Astrocyte (in vitro differentiated cells and primary cell): ENCODE results near the gene RPH3AL. TPM values are rescaled to one million over a fixed set of nuclear protein-coding genes. Genes with fewer than 3 reads are reported as not detected.

ENCODE experiments used
- DNase-seq: peaks from one replicate; pipeline ENCODE4 v3.0.0-alpha.2; 2010; ENCODE audit warnings: low read depth
- FAIRE-seq: peaks from 2 replicates; lab custom pipeline; 2011; peaks lifted over from hg19 to GRCh38; lab: Jason Lieb, UNC
- H2AFZ ChIP-seq: 2 replicates; pipeline ENCODE4 v1.6.0; 2012; ENCODE audit warnings: low read depth, low read length, inconsistent platforms
- H3K27ac ChIP-seq: 2 replicates; pipeline ENCODE4 v1.5.1; 2011; ENCODE audit warnings: low read depth, low read length, inconsistent platforms
- H3K27me3 ChIP-seq: 2 replicates; pipeline ENCODE4 v1.6.0; 2011; ENCODE audit warnings: low read length, inconsistent platforms; ENCODE audit not compliant: insufficient read depth
- H3K36me3 ChIP-seq: 2 replicates; pipeline ENCODE4 v1.5.1; 2011; ENCODE audit warnings: low read length, inconsistent platforms; ENCODE audit not compliant: insufficient read depth
- H3K4me1 ChIP-seq: 2 replicates; pipeline ENCODE4 v1.5.1; 2011; ENCODE audit warnings: low read length, inconsistent platforms; ENCODE audit not compliant: insufficient read depth
- H3K4me2 ChIP-seq: 2 replicates; pipeline ENCODE4 v1.6.0; 2012; ENCODE audit warnings: low read length, inconsistent platforms
- H3K4me3 ChIP-seq: 2 replicates; pipeline ENCODE4 v1.5.1; 2011; ENCODE audit warnings: low read depth, mild to moderate bottlenecking, low read length, inconsistent platforms; ENCODE audit not compliant: insufficient read depth
- H3K79me2 ChIP-seq: 2 replicates; pipeline ENCODE4 v1.6.0; 2012; ENCODE audit warnings: mild to moderate bottlenecking, low read length, inconsistent platforms; ENCODE audit not compliant: insufficient read depth
- H3K9ac ChIP-seq: 2 replicates; pipeline ENCODE4 v1.6.0; 2012; ENCODE audit warnings: mild to moderate bottlenecking, low read length, inconsistent platforms
- H3K9me3 ChIP-seq: 2 replicates; pipeline ENCODE4 v1.5.1; 2012; ENCODE audit warnings: low read depth, mild to moderate bottlenecking, low read length, inconsistent platforms; ENCODE audit not compliant: insufficient read depth
- H4K20me1 ChIP-seq: 2 replicates; pipeline ENCODE4 v1.6.0; 2012; ENCODE audit warnings: low read length, inconsistent platforms; ENCODE audit not compliant: insufficient read depth
- H3K27ac Mint-ChIP-seq: one replicate; pipeline ENCODE4 v1.8.0; 2021; ENCODE audit warnings: mild to moderate bottlenecking, mixed read lengths; ENCODE audit not compliant: unreplicated experiment
- H3K27me3 Mint-ChIP-seq: one replicate; pipeline ENCODE4 v1.8.0; 2021; ENCODE audit warnings: low read depth, mixed read lengths; ENCODE audit not compliant: unreplicated experiment
- H3K36me3 Mint-ChIP-seq: one replicate; pipeline ENCODE4 v1.8.0; 2021; ENCODE audit warnings: low read depth, mixed read lengths; ENCODE audit not compliant: unreplicated experiment
- H3K4me1 Mint-ChIP-seq: one replicate; pipeline ENCODE4 v1.8.0; 2021; ENCODE audit warnings: low read depth, mixed read lengths; ENCODE audit not compliant: unreplicated experiment
- H3K4me3 Mint-ChIP-seq: one replicate; pipeline ENCODE4 v1.8.0; 2021; ENCODE audit warnings: mild to moderate bottlenecking, moderate library complexity, mixed read lengths; ENCODE audit not compliant: unreplicated experiment
- H3K9me3 Mint-ChIP-seq: one replicate; pipeline ENCODE4 v1.8.0; 2021; ENCODE audit warnings: mild to moderate bottlenecking, mixed read lengths; ENCODE audit not compliant: unreplicated experiment
- CTCF ChIP-seq: IDR thresholded peaks from 2 replicates; pipeline ENCODE4 v1.5.1; 2011; ENCODE audit warnings: low read depth, mild to moderate bottlenecking, inconsistent platforms, low read length, moderate library complexity; ENCODE audit not compliant: insufficient read depth
- EZH2 ChIP-seq: IDR thresholded peaks from 2 replicates; pipeline ENCODE4 v1.6.1; 2012; ENCODE audit warnings: mild to moderate bottlenecking, low read length, inconsistent platforms; ENCODE audit not compliant: insufficient read depth
- total RNA-seq: library from RNA; stranded (reverse); gene quantifications from 2 replicates; pipeline ENCODE4 v1.2.1, GENCODE V29; 2021

Gene RPH3AL
- total RNA-seq, 1 donor from 2014 or later = 3.7 TPM

- H3K4me1 Mint-ChIP-seq = peaks cover 14% of the 10 kb centered on the region
- Histone ChIP-seq H2AFZ (no peak overlapping the region), H3K4me2 (no peak overlapping the region), H3K79me2 (no peaks in the 10 kb centered on the region), H4K20me1 (no peaks in the 10 kb centered on the region), H3K36me3 (no peaks in the 10 kb centered on the region), H3K27me3 (no peaks in the 10 kb centered on the region), H3K9me3 (no peaks in the 10 kb centered on the region), H3K4me1 (peaks cover 7% of the 10 kb centered on the region), H3K9ac (no peak overlapping the region), H3K27ac (no peak overlapping the region), H3K4me3 (no peak overlapping the region)
- no peaks in the 10 kb centered on the region for H3K27me3 Mint-ChIP-seq
- H3K4me3 Mint-ChIP-seq = no peak overlapping the region
- no peak overlapping the region for H3K27ac Mint-ChIP-seq
- TF ChIP-seq CTCF = no peak
- TF ChIP-seq EZH2 = no peak
- no peaks in the 10 kb centered on the region for H3K9me3 Mint-ChIP-seq
- FAIRE-seq (no peak), DNase-seq (no peak)
- no peaks in the 10 kb centered on the region for H3K36me3 Mint-ChIP-seq
These were observed 2.9 kb downstream of the RPH3AL start for GRCh38 chr17:349666-350065.

GRCh38 chr17:348692-349425, 3.7 kb downstream of the RPH3AL start:
- H3K36me3 Mint-ChIP-seq = no peaks in the 10 kb centered on the region
- no peaks in the 10 kb centered on the region for H3K9me3 Mint-ChIP-seq
- Histone ChIP-seq H3K9ac (no peak overlapping the region), H3K9me3 (peaks cover 3% of the 10 kb centered on the region), H3K27ac (no peak overlapping the region), H3K4me2 (no peak overlapping the region), H3K4me3 (no peak overlapping the region), H3K4me1 (peaks cover 7% of the 10 kb centered on the region), H3K36me3 (no peaks in the 10 kb centered on the region), H2AFZ (no peak overlapping the region), H4K20me1 (no peaks in the 10 kb centered on the region), H3K27me3 (no peaks in the 10 kb centered on the region), H3K79me2 (no peaks in the 10 kb centered on the region)
- no peaks in the 10 kb centered on the region for H3K27me3 Mint-ChIP-seq
- no peak overlapping the region for H3K27ac Mint-ChIP-seq
- H3K4me1 Mint-ChIP-seq = peaks cover 14% of the 10 kb centered on the region
- TF ChIP-seq CTCF (no peak), EZH2 (no peak)
- no peak overlapping the region for H3K4me3 Mint-ChIP-seq
- FAIRE-seq = no peak
- no peak for DNase-seq

- Histone ChIP-seq H3K4me1 (peaks cover 7% of the 10 kb centered on the region), H3K9ac (no peak overlapping the region), H3K4me3 (no peak overlapping the region), H3K36me3 (no peaks in the 10 kb centered on the region), H3K9me3 (peaks cover 3% of the 10 kb centered on the region), H3K79me2 (no peaks in the 10 kb centered on the region), H4K20me1 (no peaks in the 10 kb centered on the region), H3K27me3 (no peaks in the 10 kb centered on the region), H3K4me2 (no peak overlapping the region), H2AFZ (no peak overlapping the region), H3K27ac (no peak overlapping the region)
- TF ChIP-seq CTCF (no peak), EZH2 (no peak)
- FAIRE-seq (no peak), DNase-seq (no peak)
- no peak overlapping the region for H3K4me3 Mint-ChIP-seq
- no peaks in the 10 kb centered on the region for H3K9me3 Mint-ChIP-seq
- H3K36me3 Mint-ChIP-seq = no peaks in the 10 kb centered on the region
- no peaks in the 10 kb centered on the region for H3K27me3 Mint-ChIP-seq
- H3K27ac Mint-ChIP-seq = no peak overlapping the region
- H3K4me1 Mint-ChIP-seq = peaks cover 14% of the 10 kb centered on the region
These were observed 4.6 kb downstream of the RPH3AL start for GRCh38 chr17:348012-348411.
